ENCODE measurements around the gene PUS10.
"Not testable (repeated sequence)": the region's sequence is repeated elsewhere in the genome, so short reads cannot be mapped to it uniquely, and the experiment has no call there.

PUS10 gene

DNA sequence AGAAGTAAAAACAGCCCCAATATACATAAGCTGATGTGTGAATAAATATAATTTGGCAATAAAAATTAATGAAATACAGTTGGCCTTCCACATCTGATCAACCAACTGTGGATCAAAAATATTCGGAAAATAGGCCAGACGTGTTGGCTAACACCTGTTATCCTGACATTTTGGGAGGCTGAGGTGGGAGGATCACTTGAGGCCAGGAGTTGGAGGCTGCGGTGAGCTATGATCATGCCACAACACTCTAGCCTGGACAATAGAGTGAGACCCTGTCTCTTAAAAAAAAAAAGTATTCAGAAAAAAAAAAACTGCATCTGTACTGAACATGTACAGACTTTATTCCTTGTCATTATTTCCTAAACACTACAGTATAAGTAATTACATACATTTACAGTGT, 11.5 kb upstream of the PUS10 start:
- Histone ChIP-seq H3K9me3 (ENCODE audit: control insufficient read depth, low read depth, low read length) (no peaks in the 10 kb centered on the region), H3K27me3 (ENCODE audit: control insufficient read depth, insufficient read depth, low read length) (no peaks in the 10 kb centered on the region), H3K4me1 (ENCODE audit: control insufficient read depth, low read depth, low read length) (no peaks in the 10 kb centered on the region), H3K9ac (ENCODE audit: low read length) (no peak overlapping the region), H3K4me3 (ENCODE audit: low read length) (no peak overlapping the region), H3K27ac (ENCODE audit: low read length) (no peak overlapping the region), H3K36me3 (ENCODE audit: control insufficient read depth, low read depth, low read length) (peaks cover 20% of the 10 kb centered on the region)

DNA sequence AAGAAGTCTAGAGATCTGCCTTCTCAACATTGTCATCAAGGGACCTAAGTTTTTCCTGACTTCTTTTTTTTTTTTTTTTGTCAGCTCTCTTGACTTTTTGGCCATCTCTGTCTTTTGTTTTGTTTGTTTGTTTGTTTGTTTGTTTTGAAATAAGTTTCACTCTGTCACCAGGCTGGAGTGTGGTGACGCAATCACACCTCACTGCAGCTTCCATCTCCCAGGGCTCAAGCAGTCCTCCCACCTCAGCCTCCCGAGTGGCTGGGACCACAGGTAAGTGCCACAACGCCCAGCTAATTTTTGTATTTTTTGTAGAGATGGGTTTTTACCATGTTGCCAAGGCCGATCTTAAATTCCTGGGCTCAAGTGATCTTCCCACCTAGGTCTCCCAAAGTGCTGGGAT, 5.6 kb upstream of the PUS10 start:
- no peak overlapping the region for H3K9ac ChIP-seq (ENCODE audit: low read length)
- peaks cover 3% of the 10 kb centered on the region for H3K4me1 ChIP-seq (ENCODE audit: control insufficient read depth, low read depth, low read length)
- H3K36me3 ChIP-seq (ENCODE audit: control insufficient read depth, low read depth, low read length), result peaks cover 3% of the 10 kb centered on the region
- no peaks in the 10 kb centered on the region for H3K27me3 ChIP-seq (ENCODE audit: control insufficient read depth, insufficient read depth, low read length)
- no peaks in the 10 kb centered on the region for H3K9me3 ChIP-seq (ENCODE audit: control insufficient read depth, low read depth, low read length)
- H3K4me3 ChIP-seq (ENCODE audit: low read length), result no peak overlapping the region
- H3K27ac ChIP-seq (ENCODE audit: low read length), result no peak overlapping the region

- H3K9me3 ChIP-seq (ENCODE audit: control insufficient read depth, low read depth, low read length), result no peaks in the 10 kb centered on the region
- no peak overlapping the region for H3K27ac ChIP-seq (ENCODE audit: low read length)
- H3K36me3 ChIP-seq (ENCODE audit: control insufficient read depth, low read depth, low read length), result peaks cover 3% of the 10 kb centered on the region
- H3K4me1 ChIP-seq (ENCODE audit: control insufficient read depth, low read depth, low read length), result peaks cover 6% of the 10 kb centered on the region
- no peak overlapping the region for H3K4me3 ChIP-seq (ENCODE audit: low read length)
- H3K27me3 ChIP-seq (ENCODE audit: control insufficient read depth, insufficient read depth, low read length), result no peaks in the 10 kb centered on the region
- no peak overlapping the region for H3K9ac ChIP-seq (ENCODE audit: low read length)
Observed at GRCh38 chr2:61021228-61021660, 3.2 kb upstream of the PUS10 start.

DNA sequence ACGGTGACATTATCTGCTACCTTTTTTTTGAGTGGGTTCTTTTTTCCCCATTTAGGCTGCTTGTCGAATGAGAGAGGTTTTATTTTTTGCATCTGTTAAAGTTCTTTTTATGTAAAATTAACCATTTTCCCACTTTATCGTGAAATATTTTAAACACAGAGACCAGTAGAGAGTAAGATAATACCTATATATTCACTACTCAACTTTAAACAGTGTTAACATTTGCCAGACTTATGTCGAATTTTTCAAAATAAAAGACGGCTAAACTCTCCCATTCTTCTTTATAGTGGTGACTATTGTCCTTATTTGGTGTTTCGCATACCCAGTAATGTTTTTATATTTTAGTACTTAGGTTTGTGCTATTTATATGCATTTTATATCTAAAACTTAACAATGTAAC, 743 bp upstream of the PUS10 start:
- H3K9me3 ChIP-seq (ENCODE audit: control insufficient read depth, low read depth, low read length), result no peaks in the 10 kb centered on the region
- H3K36me3 ChIP-seq (ENCODE audit: control insufficient read depth, low read depth, low read length), result peaks cover 3% of the 10 kb centered on the region
- peak overlapping the region; percentile 91 for H3K9ac ChIP-seq (ENCODE audit: low read length)
- no peaks in the 10 kb centered on the region for H3K27me3 ChIP-seq (ENCODE audit: control insufficient read depth, insufficient read depth, low read length)
- peak overlapping the region; percentile 95 for H3K4me3 ChIP-seq (ENCODE audit: low read length)
- H3K4me1 ChIP-seq (ENCODE audit: control insufficient read depth, low read depth, low read length), result peaks cover 8% of the 10 kb centered on the region
- no peak overlapping the region for H3K27ac ChIP-seq (ENCODE audit: low read length)

DNA sequence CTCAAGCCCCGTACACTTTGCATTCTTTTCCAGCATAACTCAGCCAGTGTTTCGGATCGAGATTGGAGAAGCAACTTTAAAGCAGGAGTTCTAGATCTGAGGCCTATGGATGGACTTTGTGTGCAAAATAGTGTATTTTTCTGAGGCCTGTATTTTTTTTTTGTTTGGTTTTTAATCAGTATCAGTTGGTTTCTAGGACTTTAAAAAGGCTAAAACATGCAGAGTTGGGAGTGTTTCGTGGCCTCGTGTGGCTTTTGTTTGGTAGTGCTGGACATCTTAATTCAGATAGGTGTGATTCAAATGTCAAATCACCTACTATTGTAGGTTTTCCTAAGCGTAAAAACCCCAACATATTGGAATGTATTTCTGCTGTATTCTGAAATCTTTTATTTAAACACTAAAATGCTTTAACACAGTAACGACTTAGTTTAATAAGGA, 282 bp upstream of the PUS10 start:
- Histone ChIP-seq H3K4me3 (ENCODE audit: low read length) (peak overlapping the region; percentile 95), H3K4me1 (ENCODE audit: control insufficient read depth, low read depth, low read length) (peaks cover 8% of the 10 kb centered on the region), H3K9me3 (ENCODE audit: control insufficient read depth, low read depth, low read length) (no peaks in the 10 kb centered on the region), H3K9ac (ENCODE audit: low read length) (peak overlapping the region; percentile 91), H3K36me3 (ENCODE audit: control insufficient read depth, low read depth, low read length) (peaks cover 3% of the 10 kb centered on the region), H3K27me3 (ENCODE audit: control insufficient read depth, insufficient read depth, low read length) (no peaks in the 10 kb centered on the region), H3K27ac (ENCODE audit: low read length) (no peak overlapping the region)

DNA sequence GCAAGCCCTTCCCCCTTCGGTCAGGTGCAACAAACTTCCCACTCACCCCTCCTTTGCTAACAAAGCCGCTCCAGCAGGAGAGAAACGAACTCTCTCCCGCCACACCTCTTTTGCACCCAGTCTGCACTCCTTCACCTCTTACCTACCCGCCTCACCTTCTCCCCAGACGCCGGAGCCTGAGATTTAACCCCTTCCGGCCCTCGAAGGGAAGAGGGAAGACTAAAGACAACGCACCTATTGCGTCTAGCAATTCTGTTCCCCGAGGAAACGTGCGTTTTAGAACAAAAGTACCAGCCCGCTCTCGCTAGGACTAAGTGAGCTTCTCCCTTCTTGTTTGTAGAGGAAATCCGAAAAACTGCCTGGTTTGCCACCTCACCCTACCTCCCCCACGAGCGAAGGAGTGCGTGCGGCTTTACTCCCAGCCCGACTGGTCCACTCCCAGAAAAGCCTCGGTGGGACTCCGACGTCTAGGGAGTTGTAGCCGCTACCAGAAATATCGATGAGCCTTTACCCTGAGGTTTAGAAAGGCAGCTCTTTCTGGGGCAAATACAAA, 976 bp downstream of the PUS10 start:
- peaks cover 8% of the 10 kb centered on the region for H3K4me1 ChIP-seq (ENCODE audit: control insufficient read depth, low read depth, low read length)
- H3K9me3 ChIP-seq (ENCODE audit: control insufficient read depth, low read depth, low read length), result no peaks in the 10 kb centered on the region
- H3K4me3 ChIP-seq (ENCODE audit: low read length), result peak overlapping the region; percentile 95
- peaks cover 3% of the 10 kb centered on the region for H3K36me3 ChIP-seq (ENCODE audit: control insufficient read depth, low read depth, low read length)
- H3K27ac ChIP-seq (ENCODE audit: low read length), result peak overlapping the region; percentile 92
- peak overlapping the region; percentile 91 for H3K9ac ChIP-seq (ENCODE audit: low read length)
- no peaks in the 10 kb centered on the region for H3K27me3 ChIP-seq (ENCODE audit: control insufficient read depth, insufficient read depth, low read length)

DNA sequence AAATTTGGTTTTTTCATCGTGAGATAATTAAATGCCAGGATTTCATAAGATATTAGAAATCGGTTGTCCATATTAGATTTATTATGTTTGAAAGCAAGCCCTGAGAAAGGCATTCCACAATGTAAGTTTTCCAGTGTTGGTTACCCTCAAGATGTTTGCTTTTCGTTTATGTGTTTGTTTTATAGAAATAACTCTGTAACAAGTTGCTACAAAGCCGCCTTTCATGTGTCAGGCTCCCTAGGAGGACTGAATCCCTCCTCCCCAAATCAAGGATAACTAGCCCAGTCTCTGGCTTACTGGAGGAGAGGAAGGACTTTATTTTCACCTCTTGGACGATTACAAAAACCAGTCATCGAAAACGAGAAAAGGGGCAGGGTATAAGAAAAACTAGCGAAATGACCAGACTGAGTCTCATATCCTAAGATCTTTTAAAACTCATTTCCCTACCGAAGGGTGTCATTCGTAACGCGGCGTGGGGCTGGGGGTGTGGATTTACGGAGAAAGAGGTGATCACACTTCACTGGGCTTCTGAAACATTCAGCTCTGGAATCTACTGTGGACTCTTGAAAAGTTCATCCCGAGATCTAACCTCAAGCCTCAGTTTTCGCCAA, 1.6 kb downstream of the PUS10 start:
- Histone ChIP-seq H3K9ac (ENCODE audit: low read length) (peak overlapping the region; percentile 91), H3K36me3 (ENCODE audit: control insufficient read depth, low read depth, low read length) (peaks cover 3% of the 10 kb centered on the region), H3K27ac (ENCODE audit: low read length) (no peak overlapping the region), H3K27me3 (ENCODE audit: control insufficient read depth, insufficient read depth, low read length) (no peaks in the 10 kb centered on the region), H3K9me3 (ENCODE audit: control insufficient read depth, low read depth, low read length) (no peaks in the 10 kb centered on the region), H3K4me3 (ENCODE audit: low read length) (peak overlapping the region; percentile 95), H3K4me1 (ENCODE audit: control insufficient read depth, low read depth, low read length) (peaks cover 8% of the 10 kb centered on the region)

GRCh38 chr2:61015976-61016375, 2.1 kb downstream of the PUS10 start:
- Histone ChIP-seq H3K27me3 (ENCODE audit: control insufficient read depth, insufficient read depth, low read length) (no peaks in the 10 kb centered on the region), H3K4me1 (ENCODE audit: control insufficient read depth, low read depth, low read length) (peaks cover 8% of the 10 kb centered on the region), H3K4me3 (ENCODE audit: low read length) (peak overlapping the region; percentile 95), H3K9ac (ENCODE audit: low read length) (peak overlapping the region; percentile 91), H3K27ac (ENCODE audit: low read length) (no peak overlapping the region), H3K9me3 (ENCODE audit: control insufficient read depth, low read depth, low read length) (no peaks in the 10 kb centered on the region), H3K36me3 (ENCODE audit: control insufficient read depth, low read depth, low read length) (peaks cover 1% of the 10 kb centered on the region)

- H3K27me3 ChIP-seq (ENCODE audit: control insufficient read depth, insufficient read depth, low read length), result no peaks in the 10 kb centered on the region
- no peaks in the 10 kb centered on the region for H3K9me3 ChIP-seq (ENCODE audit: control insufficient read depth, low read depth, low read length)
- H3K4me1 ChIP-seq (ENCODE audit: control insufficient read depth, low read depth, low read length), result peaks cover 8% of the 10 kb centered on the region
- no peaks in the 10 kb centered on the region for H3K36me3 ChIP-seq (ENCODE audit: control insufficient read depth, low read depth, low read length)
- H3K9ac ChIP-seq (ENCODE audit: low read length), result no peak overlapping the region
- no peak overlapping the region for H3K27ac ChIP-seq (ENCODE audit: low read length)
- H3K4me3 ChIP-seq (ENCODE audit: low read length), result no peak overlapping the region
Observed at GRCh38 chr2:61014763-61015162, 3.3 kb downstream of the PUS10 start.

- no peak overlapping the region for H3K9ac ChIP-seq (ENCODE audit: low read length)
- no peaks in the 10 kb centered on the region for H3K9me3 ChIP-seq (ENCODE audit: control insufficient read depth, low read depth, low read length)
- H3K27ac ChIP-seq (ENCODE audit: low read length), result no peak overlapping the region
Observed at GRCh38 chr2:61013382-61013781, 4.7 kb downstream of the PUS10 start.

GRCh38 chr2:61012303-61012702, 5.8 kb downstream of the PUS10 start:
- not testable (repeated sequence) for H3K36me3 ChIP-seq (ENCODE audit: control insufficient read depth, low read depth, low read length)

More at GRCh38 chr2:61013382-61013781, 4.7 kb downstream of the PUS10 start:
- no peaks in the 10 kb centered on the region for H3K36me3 ChIP-seq (ENCODE audit: control insufficient read depth, low read depth, low read length)
- peaks cover 3% of the 10 kb centered on the region for H3K4me1 ChIP-seq (ENCODE audit: control insufficient read depth, low read depth, low read length)
- no peaks in the 10 kb centered on the region for H3K27me3 ChIP-seq (ENCODE audit: control insufficient read depth, insufficient read depth, low read length)
- H3K4me3 ChIP-seq (ENCODE audit: low read length), result no peak overlapping the region

GRCh38 chr2:61011678-61012077, 6.4 kb downstream of the PUS10 start:
- H3K27ac ChIP-seq (ENCODE audit: low read length), result no peak overlapping the region
- H3K27me3 ChIP-seq (ENCODE audit: control insufficient read depth, insufficient read depth, low read length), result no peaks in the 10 kb centered on the region
- no peak overlapping the region for H3K4me3 ChIP-seq (ENCODE audit: low read length)
- H3K36me3 ChIP-seq (ENCODE audit: control insufficient read depth, low read depth, low read length), result no peaks in the 10 kb centered on the region
- H3K9me3 ChIP-seq (ENCODE audit: control insufficient read depth, low read depth, low read length), result no peaks in the 10 kb centered on the region
- H3K4me1 ChIP-seq (ENCODE audit: control insufficient read depth, low read depth, low read length), result peaks cover 3% of the 10 kb centered on the region
- no peak overlapping the region for H3K9ac ChIP-seq (ENCODE audit: low read length)

More at GRCh38 chr2:61012303-61012702, 5.8 kb downstream of the PUS10 start:
- H3K9ac ChIP-seq (ENCODE audit: low read length); H3K9me3 ChIP-seq (ENCODE audit: control insufficient read depth, low read depth, low read length); H3K4me1 ChIP-seq (ENCODE audit: control insufficient read depth, low read depth, low read length); H3K27me3 ChIP-seq (ENCODE audit: control insufficient read depth, insufficient read depth, low read length); H3K4me3 ChIP-seq (ENCODE audit: low read length); H3K27ac ChIP-seq (ENCODE audit: low read length): not testable (repeated sequence)

Measured in iPS-18a (cell line).